OCI-LY3 (cell line): ENCODE measurements around the gene CIITA.

Experiments used
- CTCF ChIP-seq: fragments of 200-600, 300-600 bp; sonication (generic); IDR thresholded peaks from 2 replicates; pipeline ENCODE4 v1.5.1; 2014; ENCODE audit warnings: antibody characterized with exemption, low read length, low read depth
- EZH2phosphoT487 ChIP-seq: fragments of 200-600 bp; shearing (Covaris generic); IDR thresholded peaks from 2 replicates; pipeline ENCODE4 v1.6.1; 2018; ENCODE audit warnings: antibody characterized with exemption, mixed run types, low read depth

GRCh38 chr16:10911267-10911666, 34.3 kb downstream of the CIITA start:
- TF ChIP-seq CTCF, result no peak
- TF ChIP-seq EZH2phosphoT487, result no peak
